Gastrocnemius medialis (tissue), 4 donors: ENCODE measurements around the gene HSPB8. TPM values are rescaled to one million over a fixed set of nuclear protein-coding genes. Genes with fewer than 3 reads are reported as not detected.
A peak's percentile ranks its signal among the peaks of the same experiment; 100 is the strongest.

Experiments
- ATAC-seq, 2 donors: fragments of 150-250 bp; one replicate each; pipeline ENCODE4 v1.9.1; 2016
- DNase-seq, 2 donors: peaks; one replicate each; pipeline ENCODE4 v3.0.0-alpha.2; 2019
- H3K27ac ChIP-seq, 4 donors: fragments of 200-600 bp; sonication (generic); 1 replicate in 1 of 4; 2 replicates in 3 of 4; pipeline ENCODE4 v1.5.1; 2016 to 2018; ENCODE audit warnings: mild to moderate bottlenecking in 2 of 4, moderate library complexity in 1 of 4
- H3K27me3 ChIP-seq, 3 donors: fragments of 200-600 bp; sonication (generic) in 2 of 3; 1 replicate in 1 of 3; 2 replicates in 2 of 3; pipeline versions ENCODE4 v1.5.1 to v1.6.0; 2016 to 2019; ENCODE audit warnings: mild to moderate bottlenecking in 1 of 3, moderate library complexity in 1 of 3
- H3K36me3 ChIP-seq, 2 donors: fragments of 200-600 bp; sonication (generic) in 1 of 2; one replicate each; pipeline ENCODE4 v1.5.1; 2017 to 2018
- H3K4me1 ChIP-seq, 2 donors: fragments of 200-600 bp; sonication (generic) in 1 of 2; one replicate each; pipeline ENCODE4 v1.5.1; 2016 to 2017; ENCODE audit warnings: mild to moderate bottlenecking in 2 of 2
- H3K4me3 ChIP-seq, 4 donors: fragments of 200-600 bp; sonication (generic) in 3 of 4; 1 replicate in 1 of 4; 2 replicates in 3 of 4; pipeline ENCODE4 v1.5.1; 2016 to 2019; ENCODE audit warnings: mild to moderate bottlenecking in 2 of 4
- H3K9me3 ChIP-seq, 3 donors: fragments of 200-600 bp; sonication (generic) in 2 of 3; 1 replicate in 1 of 3; 2 replicates in 2 of 3; pipeline ENCODE4 v1.5.1; 2016 to 2019
- CTCF ChIP-seq, 5 experiments: fragments of 450-650 bp in 3 of 5; fragments of 200-600 bp in 2 of 5; sonication (generic) in 2 of 5; IDR thresholded peaks in 4 of 5; conservative IDR thresholded peaks in 1 of 5; 1 replicate in 4 of 5; 2 replicates in 1 of 5; pipeline ENCODE4 v1.5.1; 2016 to 2019; ENCODE audit warnings: antibody characterized with exemption in 5 of 5, mild to moderate bottlenecking in 3 of 5, moderate library complexity in 3 of 5
- POLR2A ChIP-seq, 2 donors: fragments of 450-650 bp; IDR thresholded peaks; one replicate each; pipeline ENCODE4 v1.6.1; 2017; ENCODE audit warnings: antibody characterized with exemption in 2 of 2, mild to moderate bottlenecking in 2 of 2, moderate library complexity in 2 of 2
- in situ Hi-C, 4 donors: fragments of 200-750 bp; cut with MboI; loops; one replicate each; pipeline versions ENCODE4 v1.15.0 to v1.8.0; 2017; ENCODE audit warnings: low sequenced_read_pairs in 4 of 4
- intact Hi-C: fragments of 100-400 bp; cut with DNase I; formaldehyde crosslinking; loops from one replicate; pipeline ENCODE4 v1.15.1; 2023; ENCODE audit warnings: low total_unique reads
- total RNA-seq, 4 donors: library from RNA; depleted of rRNA; stranded (reverse); fragments of >200 nt; gene quantifications; one replicate each; pipeline versions ENCODE4 v1.1.0 to v1.2.3, GENCODE V29; 2016

The HSPB8 gene
- total RNA-seq, 4 donors from 2014 or later: 552 to 742 (median 604) TPM

GRCh38 chr12:119171291-119171690, 7.4 kb upstream of the HSPB8 start:
- Histone ChIP-seq H3K27ac (no peak overlapping the region), H3K27me3 (no peaks in the 10 kb centered on the region), H3K36me3 (no peaks in the 10 kb centered on the region), H3K4me3 (no peak overlapping the region), H3K9me3 (no peaks in the 10 kb centered on the region), H3K4me1 (peaks cover 8 to 13% of the 10 kb centered on the region in 2 donors)
- ATAC-seq (no peak), DNase-seq (no peak)
- intact Hi-C loops (loop anchor here (10.0 kb wide), 3 partner anchors 636 to 1036 kb away; partner anchors contain the start of genes PEBP1, SUDS3 and TAOK3), in situ Hi-C loops (no loop called here)
- TF ChIP-seq CTCF (IDR thresholded peaks at IDR 0.05 in 4 of 5, conservative IDR thresholded peaks at IDR 0.05 in 1 of 5) (no peak), POLR2A (IDR thresholded peaks at IDR 0.05) (no peak)

- intact Hi-C loops (loop anchor here (10.0 kb wide), 3 partner anchors 637 to 1037 kb away; partner anchors contain the start of genes PEBP1, SUDS3 and TAOK3), in situ Hi-C loops (no loop called here)
- TF ChIP-seq CTCF (IDR thresholded peaks at IDR 0.05 in 4 of 5, conservative IDR thresholded peaks at IDR 0.05 in 1 of 5): no peak
- no peak for TF ChIP-seq POLR2A (IDR thresholded peaks at IDR 0.05)
- H3K4me3 ChIP-seq: no peak overlapping the region
- ATAC-seq (no peak), DNase-seq (no peak)
- H3K4me1 ChIP-seq: peaks cover 12 to 13% of the 10 kb centered on the region in 2 donors
- H3K9me3 ChIP-seq: no peaks in the 10 kb centered on the region
- H3K27me3 ChIP-seq: no peaks in the 10 kb centered on the region
- H3K36me3 ChIP-seq: no peaks in the 10 kb centered on the region
- no peak overlapping the region for H3K27ac ChIP-seq
Measured at GRCh38 chr12:119171691-119172425, 6.9 kb upstream of the HSPB8 start.

GRCh38 chr12:119175081-119175480, 3.6 kb upstream of the HSPB8 start:
- DNase-seq (peak in 1 of 2 donors; percentile 55), ATAC-seq (no peak)
- H3K27me3 ChIP-seq: no peaks in the 10 kb centered on the region
- intact Hi-C loops: loop anchor here (10.0 kb wide), 3 partner anchors 640 to 1040 kb away; partner anchors contain the start of genes PEBP1, SUDS3 and TAOK3
- H3K36me3 ChIP-seq: no peaks in the 10 kb centered on the region
- no peak overlapping the region for H3K4me3 ChIP-seq
- TF ChIP-seq CTCF (IDR thresholded peaks at IDR 0.05 in 4 of 5, conservative IDR thresholded peaks at IDR 0.05 in 1 of 5) (no peak), POLR2A (IDR thresholded peaks at IDR 0.05) (peak; percentile 9 to 13)
- H3K4me1 ChIP-seq: peaks cover 27 to 29% of the 10 kb centered on the region in 2 donors
- in situ Hi-C loops: no loop called here
- H3K27ac ChIP-seq: peak overlapping the region; percentile 97 to 100 (median 98)
- H3K9me3 ChIP-seq: no peaks in the 10 kb centered on the region

- Histone ChIP-seq H3K4me3 (peak overlapping the region; percentile 24 to 61 (median 44)), H3K27me3 (no peaks in the 10 kb centered on the region), H3K9me3 (no peaks in the 10 kb centered on the region), H3K36me3 (no peaks in the 10 kb centered on the region), H3K27ac (peak overlapping the region; percentile 97 to 100 (median 98)), H3K4me1 (peaks cover 27 to 29% of the 10 kb centered on the region in 2 donors)
- in situ Hi-C loops: no loop called here
- TF ChIP-seq CTCF (IDR thresholded peaks at IDR 0.05 in 4 of 5, conservative IDR thresholded peaks at IDR 0.05 in 1 of 5): no peak
- peak; percentile 81 to 83 for TF ChIP-seq POLR2A (IDR thresholded peaks at IDR 0.05)
- intact Hi-C loops: loop anchor here (10.0 kb wide), 3 partner anchors 642 to 1042 kb away; partner anchors contain the start of genes PEBP1, SUDS3 and TAOK3
- DNase-seq (peak; percentile 95 to 98), ATAC-seq (peak; percentile 57 to 64)
Measured at GRCh38 chr12:119176267-119177055, 2.3 kb upstream of the HSPB8 start.
